Parathyroid adenoma (tissue), 2 donors: ENCODE results near the gene CCNG2.

Experiments used
- H2AFZ ChIP-seq: fragments of 300-600 bp; sonication (generic); one replicate; pipeline ENCODE4 v1.7.0; 2017; ENCODE audit warnings: antibody characterized with exemption, mild to moderate bottlenecking
- H3K27ac ChIP-seq: fragments of 300-600 bp; sonication (generic); one replicate; pipeline ENCODE4 v1.7.0; 2017
- H3K27me3 ChIP-seq: fragments of 300-600 bp; sonication (generic); one replicate; pipeline ENCODE4 v1.7.0; 2017; ENCODE audit warnings: low read length; ENCODE audit not compliant: control insufficient read depth, insufficient read depth
- H3K36me3 ChIP-seq: fragments of 300-600 bp; sonication (generic); one replicate; pipeline ENCODE4 v1.7.0; 2017; ENCODE audit warnings: low read length; ENCODE audit not compliant: control insufficient read depth, insufficient read depth
- H3K4me1 ChIP-seq: fragments of 300-600 bp; sonication (generic); one replicate; pipeline ENCODE4 v1.7.0; 2017; ENCODE audit warnings: control low read depth
- H3K4me2 ChIP-seq: fragments of 300-600 bp; sonication (generic); one replicate; pipeline ENCODE4 v1.7.0; 2017; ENCODE audit warnings: low read length
- H3K4me3 ChIP-seq: fragments of 300-600 bp; sonication (generic); one replicate; pipeline ENCODE4 v1.7.0; 2017; ENCODE audit warnings: low read depth, low read length
- H3K79me2 ChIP-seq: fragments of 300-600 bp; sonication (generic); one replicate; pipeline ENCODE4 v1.7.0; 2017; ENCODE audit warnings: control low read depth
- H3K9ac ChIP-seq: fragments of 300-600 bp; sonication (generic); one replicate; pipeline ENCODE4 v1.7.0; 2017; ENCODE audit warnings: mild to moderate bottlenecking
- H3K9me3 ChIP-seq: fragments of 300-600 bp; sonication (generic); one replicate; pipeline ENCODE4 v1.7.0; 2017; ENCODE audit warnings: low read length; ENCODE audit not compliant: control insufficient read depth
- TF ChIP-seq, protein P1 (sequence below): fragments of 300-600 bp; sonication (generic); IDR thresholded peaks from one replicate; pipeline ENCODE4 v1.7.0; 2017; ENCODE audit warnings: antibody characterized with exemption, mild to moderate bottlenecking
- donor health status: primary hyperparathyroidism.

Gene CCNG2

DNA sequence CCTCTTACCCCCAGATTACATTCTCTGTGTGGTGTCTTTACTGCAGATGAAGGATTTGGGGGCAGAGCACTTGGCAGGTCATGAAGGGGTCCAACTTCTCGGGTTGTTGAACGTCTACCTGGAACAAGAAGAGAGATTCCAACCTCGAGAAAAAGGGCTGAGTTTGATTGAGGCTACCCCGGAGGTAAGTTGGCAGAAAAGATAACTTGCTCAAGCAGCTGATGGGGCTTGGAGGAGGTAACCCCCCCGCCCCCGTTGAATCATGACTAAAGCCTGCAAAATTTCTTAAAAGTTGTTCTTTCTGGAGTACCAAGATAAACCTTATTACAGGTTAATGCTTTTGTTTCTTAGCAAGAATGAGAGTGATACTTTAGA lies 1.5 kb downstream of the CCNG2 start:
- Histone ChIP-seq H3K4me2 (peak overlapping the region; percentile 87), H3K4me3 (peak overlapping the region; percentile 84), H3K27ac (peak overlapping the region; percentile 95), H3K9ac (no peak overlapping the region), H3K27me3 (no peaks in the 10 kb centered on the region), H3K4me1 (peaks cover 11% of the 10 kb centered on the region), H3K9me3 (no peaks in the 10 kb centered on the region), H3K79me2 (no peaks in the 10 kb centered on the region), H2AFZ (no peak overlapping the region), H3K36me3 (no peaks in the 10 kb centered on the region)
- TF ChIP-seq, protein P1, sequence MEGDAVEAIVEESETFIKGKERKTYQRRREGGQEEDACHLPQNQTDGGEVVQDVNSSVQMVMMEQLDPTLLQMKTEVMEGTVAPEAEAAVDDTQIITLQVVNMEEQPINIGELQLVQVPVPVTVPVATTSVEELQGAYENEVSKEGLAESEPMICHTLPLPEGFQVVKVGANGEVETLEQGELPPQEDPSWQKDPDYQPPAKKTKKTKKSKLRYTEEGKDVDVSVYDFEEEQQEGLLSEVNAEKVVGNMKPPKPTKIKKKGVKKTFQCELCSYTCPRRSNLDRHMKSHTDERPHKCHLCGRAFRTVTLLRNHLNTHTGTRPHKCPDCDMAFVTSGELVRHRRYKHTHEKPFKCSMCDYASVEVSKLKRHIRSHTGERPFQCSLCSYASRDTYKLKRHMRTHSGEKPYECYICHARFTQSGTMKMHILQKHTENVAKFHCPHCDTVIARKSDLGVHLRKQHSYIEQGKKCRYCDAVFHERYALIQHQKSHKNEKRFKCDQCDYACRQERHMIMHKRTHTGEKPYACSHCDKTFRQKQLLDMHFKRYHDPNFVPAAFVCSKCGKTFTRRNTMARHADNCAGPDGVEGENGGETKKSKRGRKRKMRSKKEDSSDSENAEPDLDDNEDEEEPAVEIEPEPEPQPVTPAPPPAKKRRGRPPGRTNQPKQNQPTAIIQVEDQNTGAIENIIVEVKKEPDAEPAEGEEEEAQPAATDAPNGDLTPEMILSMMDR: no peak

DNA sequence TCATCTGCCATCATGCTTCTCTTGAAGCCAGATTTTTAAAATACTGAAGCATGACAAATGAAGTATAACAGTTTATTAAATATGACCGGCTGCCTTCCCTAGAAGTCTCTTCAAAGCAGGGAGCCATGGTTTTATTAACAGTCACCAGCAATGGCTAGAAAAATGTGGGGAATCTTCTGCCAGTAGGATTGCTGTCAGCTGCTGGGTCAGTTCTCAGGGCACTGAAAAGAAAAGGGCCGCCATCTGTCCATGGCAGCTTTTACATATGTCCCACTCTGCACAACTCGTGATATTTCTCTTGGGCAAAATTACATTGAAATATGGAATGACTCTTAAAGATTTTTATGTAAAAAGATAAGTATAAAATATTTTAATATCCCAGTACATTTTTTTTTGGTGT lies 2.8 kb downstream of the CCNG2 start:
- Histone ChIP-seq H3K27ac (no peak overlapping the region), H3K79me2 (no peaks in the 10 kb centered on the region), H3K9ac (no peak overlapping the region), H3K36me3 (no peaks in the 10 kb centered on the region), H2AFZ (no peak overlapping the region), H3K4me3 (no peak overlapping the region), H3K9me3 (no peaks in the 10 kb centered on the region), H3K4me1 (peaks cover 8% of the 10 kb centered on the region), H3K4me2 (no peak overlapping the region), H3K27me3 (no peaks in the 10 kb centered on the region)
- TF ChIP-seq, protein P1: no peak

DNA sequence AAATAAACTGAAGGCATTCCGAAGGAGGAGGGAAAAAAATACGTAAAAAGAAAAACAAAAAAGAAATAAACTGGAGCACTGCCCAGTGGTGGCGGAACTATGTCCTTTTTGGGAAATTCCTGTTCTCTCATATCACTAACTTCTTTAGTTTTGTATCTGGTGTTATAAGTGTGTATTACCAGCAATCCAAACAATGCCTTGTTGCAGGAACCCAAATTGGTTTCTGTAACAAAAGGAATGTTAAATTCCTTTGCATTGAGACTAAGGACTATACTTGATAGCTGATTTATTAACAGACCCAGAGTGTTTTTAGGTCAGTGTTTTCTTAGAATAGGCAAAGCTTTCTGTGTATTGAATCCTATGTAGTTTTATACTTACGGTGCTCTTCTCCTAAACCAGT lies 6.6 kb downstream of the CCNG2 start:
- no peak overlapping the region for H3K4me3 ChIP-seq
- no peak overlapping the region for H3K9ac ChIP-seq
- no peak overlapping the region for H3K4me2 ChIP-seq
- no peaks in the 10 kb centered on the region for H3K9me3 ChIP-seq
- TF ChIP-seq, protein P1: no peak
- H3K36me3 ChIP-seq: no peaks in the 10 kb centered on the region
- H3K27ac ChIP-seq: no peak overlapping the region
- H2AFZ ChIP-seq: no peak overlapping the region
- H3K27me3 ChIP-seq: no peaks in the 10 kb centered on the region
- H3K79me2 ChIP-seq: no peaks in the 10 kb centered on the region
- no peaks in the 10 kb centered on the region for H3K4me1 ChIP-seq

DNA sequence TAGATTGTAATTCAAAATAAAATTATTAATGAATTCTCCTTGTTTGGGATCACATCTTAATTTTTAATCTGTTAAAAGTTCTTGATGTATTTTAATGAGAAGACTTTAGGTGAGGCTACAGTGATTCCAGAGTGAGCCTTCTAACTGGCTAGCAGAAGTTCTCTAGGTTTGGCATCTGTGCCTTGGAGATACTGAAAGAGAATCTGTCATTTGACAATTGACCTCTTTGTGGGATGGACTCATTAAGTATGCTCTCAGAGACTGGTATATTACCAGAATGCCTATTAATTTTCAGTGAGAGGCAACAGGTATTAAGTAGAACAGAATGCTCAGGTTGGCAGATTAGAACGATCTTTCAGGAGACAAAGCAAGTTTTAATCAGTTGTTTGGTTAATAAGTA lies 10.2 kb downstream of the CCNG2 start:
- Histone ChIP-seq H2AFZ (no peak overlapping the region), H3K9me3 (no peaks in the 10 kb centered on the region), H3K4me2 (no peak overlapping the region), H3K27me3 (no peaks in the 10 kb centered on the region), H3K4me1 (no peaks in the 10 kb centered on the region), H3K27ac (no peak overlapping the region), H3K36me3 (no peaks in the 10 kb centered on the region), H3K9ac (no peak overlapping the region), H3K4me3 (no peak overlapping the region), H3K79me2 (no peaks in the 10 kb centered on the region)
- TF ChIP-seq, protein P1: no peak

DNA sequence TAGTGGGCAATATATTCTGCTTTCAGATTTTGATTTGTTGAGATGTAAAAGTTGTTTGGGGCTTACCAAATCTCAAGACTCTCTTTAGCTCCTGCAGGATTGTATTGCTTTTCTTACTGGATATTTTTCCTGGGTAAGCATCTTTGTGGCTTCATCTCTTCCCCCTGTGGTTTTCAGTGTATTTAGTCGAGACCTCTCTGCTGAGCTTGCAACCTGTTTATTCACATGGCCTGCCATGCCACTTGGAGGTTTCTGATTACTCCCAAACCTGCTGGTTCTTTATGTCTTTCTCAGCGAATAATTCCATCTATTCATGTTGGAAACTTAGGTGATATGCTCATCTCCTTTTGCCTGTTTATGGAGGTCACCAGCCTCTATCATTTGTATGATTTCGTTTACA lies 10.9 kb downstream of the CCNG2 start:
- H3K27ac ChIP-seq: no peak overlapping the region
- H3K79me2 ChIP-seq: no peaks in the 10 kb centered on the region
- H3K4me3 ChIP-seq: no peak overlapping the region
- no peaks in the 10 kb centered on the region for H3K27me3 ChIP-seq
- no peaks in the 10 kb centered on the region for H3K9me3 ChIP-seq
- H3K4me2 ChIP-seq: no peak overlapping the region
- H3K4me1 ChIP-seq: no peaks in the 10 kb centered on the region
- TF ChIP-seq, protein P1: no peak
- no peaks in the 10 kb centered on the region for H3K36me3 ChIP-seq
- H3K9ac ChIP-seq: no peak overlapping the region
- H2AFZ ChIP-seq: no peak overlapping the region
